22Rv1 (cell line): ENCODE data around the gene FLT4.

Experiments used
- CTCF ChIP-seq: fragments of 450-650 bp; IDR thresholded peaks from 2 replicates; pipeline ENCODE4 v1.5.1; 2017; ENCODE audit warnings: mild to moderate bottlenecking
- ZFX ChIP-seq: fragments of 450-650 bp; IDR thresholded peaks from 2 replicates; pipeline ENCODE4 v1.6.1; 2017; ENCODE audit warnings: antibody characterized with exemption, borderline replicate concordance

- TF ChIP-seq CTCF (no peak), ZFX (no peak)
Observed at GRCh38 chr5:180652346-180652745, 2.9 kb upstream of the FLT4 start.
